ENCODE measurements around the gene HSD3B7.

GRCh38 chr16:30965436-30965835 is 19.6 kb upstream of the HSD3B7 start:
- TF ChIP-seq POLR2AphosphoS5 (IDR thresholded peaks at IDR 0.05; ENCODE audit: low read depth, low read length), result no peak
- no peak for TF ChIP-seq POLR2A (IDR thresholded peaks at IDR 0.05; ENCODE audit: low read depth, low read length)
- TF ChIP-seq TAF1 (IDR thresholded peaks at IDR 0.05; ENCODE audit: borderline replicate concordance, low read depth, low read length), result no peak
